PC-3 (cell line): ENCODE measurements around the gene GPR108.
A peak's percentile ranks its signal among the peaks of the same experiment; 100 is the strongest.

Experiments
- CTCF ChIP-seq: fragments of 300-600 bp; sonication (generic); conservative IDR thresholded peaks from 2 replicates; pipeline ENCODE4 v1.5.1; 2017; ENCODE audit warnings: antibody characterized with exemption, low read depth, mild to moderate bottlenecking, low read length
- EZH2phosphoT487 ChIP-seq: fragments of 300-600 bp; sonication (generic); IDR thresholded peaks from 2 replicates; pipeline ENCODE4 v1.6.1; 2018; ENCODE audit warnings: mild to moderate bottlenecking, antibody characterized with exemption, low read length, borderline replicate concordance

DNA sequence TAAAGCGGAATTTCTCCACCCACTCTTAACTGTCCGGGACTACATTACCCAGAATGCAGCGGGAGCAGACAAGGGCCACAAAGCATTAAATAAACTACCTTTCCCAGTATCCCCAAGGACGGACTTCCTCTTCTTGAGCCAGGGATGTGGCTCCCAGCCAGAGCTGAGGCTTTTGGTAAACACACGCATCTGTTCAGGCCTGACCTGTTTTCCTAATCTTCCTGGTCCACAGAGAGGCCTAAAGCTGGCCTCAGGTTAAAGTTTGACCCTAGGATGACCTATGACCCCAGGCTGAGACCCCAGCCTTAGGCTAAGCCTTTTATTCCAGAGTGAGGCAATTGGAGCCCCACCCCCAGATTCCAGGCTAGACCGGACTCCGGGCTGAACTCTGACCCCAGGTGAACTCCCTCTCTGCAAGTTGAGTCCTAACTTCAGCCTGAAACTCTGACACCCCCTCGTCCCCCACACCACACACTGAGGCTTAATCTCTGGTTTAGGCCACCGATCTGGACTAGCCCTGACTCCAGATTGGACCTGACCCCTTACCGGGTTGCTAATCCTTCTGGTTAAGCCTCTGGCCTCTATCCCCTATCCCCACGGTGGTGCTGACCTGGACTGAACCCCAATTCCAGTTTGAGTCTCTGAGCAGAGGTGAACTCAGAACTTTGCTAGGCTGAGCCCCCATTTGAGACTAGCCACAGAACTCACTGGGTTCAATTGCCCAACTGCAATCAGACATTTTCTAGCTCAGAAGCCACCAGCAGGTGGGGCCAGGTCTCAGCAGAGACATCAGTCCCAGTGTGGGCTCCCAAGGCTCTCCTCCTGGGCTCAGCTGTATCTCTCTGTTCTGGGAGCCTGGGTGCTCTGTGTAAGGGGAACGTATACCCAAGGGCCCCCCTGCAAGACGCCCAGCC is 750 bp upstream of the GPR108 start:
- TF ChIP-seq CTCF (peak; percentile 92), EZH2phosphoT487 (no peak)
